GM19452 (cell line): ENCODE data around the gene TOMT.

Experiments used
- ATAC-seq: cut with Tn5 transposase; IDR thresholded peaks from one replicate; pipeline ENCODE4 v1.9.1; 2021; ENCODE audit not compliant: unreplicated experiment

TOMT gene

DNA sequence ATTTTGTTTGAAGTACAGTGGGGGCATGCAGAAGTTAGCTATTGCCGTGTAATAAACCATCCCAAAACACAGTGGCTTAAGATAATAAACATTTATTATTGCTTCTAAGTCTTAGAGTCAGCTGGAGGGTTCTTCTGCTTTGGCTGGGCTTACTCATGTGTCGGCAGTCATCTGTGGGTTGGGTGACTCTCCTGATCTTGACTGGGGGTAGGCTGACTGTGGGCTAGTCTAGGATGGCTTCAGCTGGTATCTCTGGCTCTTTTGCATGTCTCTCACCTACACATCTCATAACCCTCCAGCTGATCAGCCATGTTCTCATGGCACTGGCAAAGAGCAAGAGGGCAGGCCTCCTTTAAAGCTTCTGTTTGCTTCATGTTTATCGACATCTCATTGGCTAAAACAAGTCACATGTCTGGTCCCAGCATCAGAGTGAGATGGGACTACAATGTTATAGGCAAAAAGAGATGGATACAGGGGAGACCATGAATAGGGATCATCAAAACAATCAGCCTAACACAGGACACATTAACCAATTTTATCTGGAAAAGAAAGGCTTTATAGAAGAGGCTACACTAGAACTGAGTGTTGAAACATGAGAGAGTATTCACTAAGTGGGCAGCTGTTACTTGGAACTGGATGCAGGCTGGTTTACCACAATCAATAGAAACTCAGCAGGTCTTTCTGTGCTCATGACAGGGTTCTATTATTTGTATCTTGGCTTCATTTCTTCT is 19.9 kb upstream of the TOMT start:
- ATAC-seq: no peak

DNA sequence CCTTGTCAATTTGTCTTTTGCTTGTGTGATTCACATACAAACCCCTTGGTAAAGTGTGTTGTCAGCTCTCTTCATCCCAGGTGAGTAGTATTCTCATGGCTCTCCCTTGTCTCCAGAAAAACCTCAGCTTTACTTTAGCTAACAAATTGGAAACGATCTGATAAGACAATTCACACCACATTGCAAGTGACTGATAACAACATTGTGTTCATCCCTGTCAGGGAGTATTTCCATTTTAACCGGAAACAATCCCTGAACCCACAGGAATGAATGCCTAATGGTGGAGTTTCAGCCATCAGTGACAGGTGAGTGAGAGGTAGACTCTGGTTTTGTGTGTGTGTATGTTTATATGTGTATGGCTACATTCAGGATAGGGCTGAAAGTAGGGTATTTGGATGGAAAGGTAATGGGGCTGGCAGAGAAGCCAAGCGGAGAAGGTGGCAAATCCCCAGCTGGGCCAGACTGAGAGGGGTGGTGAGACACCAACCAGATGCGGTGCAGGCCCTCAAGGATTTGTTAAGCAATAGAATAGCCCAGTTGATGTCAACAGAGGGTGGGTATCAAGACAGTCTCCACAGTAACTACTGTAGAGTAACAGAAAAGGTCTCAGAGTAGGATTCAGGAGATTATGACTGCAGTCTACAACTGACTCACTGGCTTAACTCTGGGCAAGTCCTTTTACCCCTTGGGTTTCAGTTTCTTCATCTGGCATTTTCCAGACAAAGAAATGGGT is 17.5 kb upstream of the TOMT start:
- ATAC-seq: no peak

DNA sequence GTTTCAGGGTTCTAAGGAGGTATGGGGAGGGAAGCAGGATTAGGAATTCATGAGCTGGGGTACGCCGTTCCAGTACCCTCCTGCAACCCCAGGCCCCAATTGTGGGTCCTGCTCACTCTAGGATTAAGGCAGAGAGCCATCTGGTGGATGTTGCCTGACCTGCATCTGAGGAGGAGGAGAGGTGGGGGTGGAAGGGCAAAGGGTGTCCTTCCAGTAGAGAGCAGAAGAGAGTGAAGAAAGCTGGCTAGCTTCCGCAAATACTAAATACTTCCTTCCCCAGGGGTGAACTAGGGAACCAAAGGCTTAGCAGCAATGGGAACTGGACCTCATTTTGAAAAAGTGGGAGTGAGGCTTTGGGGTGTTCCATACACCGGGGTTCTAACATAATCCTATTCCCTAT is 14.4 kb upstream of the TOMT start:
- no peak for ATAC-seq

DNA sequence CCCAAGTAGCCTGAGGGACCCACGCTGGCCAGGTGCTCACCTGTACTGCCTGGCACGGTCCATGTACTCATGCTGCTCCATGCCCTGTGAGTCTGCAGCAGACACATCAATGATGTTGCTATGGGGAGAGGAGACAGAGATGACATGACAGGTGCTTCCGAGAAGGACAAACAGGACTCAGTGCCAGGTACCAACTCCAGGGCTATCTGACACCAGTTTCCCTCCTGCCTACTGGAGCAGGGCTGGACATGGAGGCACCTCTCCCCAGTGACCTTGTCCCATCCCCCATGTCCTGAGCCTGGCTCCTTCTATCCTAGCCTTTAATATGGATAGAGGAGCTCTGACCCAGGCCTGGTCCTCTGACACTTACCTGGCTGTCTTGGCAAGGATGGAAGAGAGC is 7.0 kb upstream of the TOMT start:
- no peak for ATAC-seq

DNA sequence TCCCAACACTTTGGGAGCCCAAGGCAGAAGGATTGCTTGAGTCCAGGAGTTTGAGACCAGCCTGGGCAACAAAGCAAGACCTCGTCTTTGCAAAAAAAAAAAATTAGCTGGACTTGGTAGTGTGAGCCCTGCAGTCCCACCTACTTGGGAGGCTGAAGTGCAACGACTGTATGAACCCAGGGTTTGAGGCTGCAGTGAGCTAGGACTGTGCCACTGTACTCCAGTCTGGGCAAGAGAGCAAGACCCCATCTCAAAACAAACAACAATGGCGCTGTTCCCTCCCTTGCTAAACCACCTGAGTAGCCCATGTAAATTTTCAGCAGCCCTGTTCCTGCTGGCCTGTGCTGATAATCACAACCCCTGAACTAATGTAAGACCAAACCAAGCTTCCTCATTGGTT is 5.7 kb upstream of the TOMT start:
- no peak for ATAC-seq

DNA sequence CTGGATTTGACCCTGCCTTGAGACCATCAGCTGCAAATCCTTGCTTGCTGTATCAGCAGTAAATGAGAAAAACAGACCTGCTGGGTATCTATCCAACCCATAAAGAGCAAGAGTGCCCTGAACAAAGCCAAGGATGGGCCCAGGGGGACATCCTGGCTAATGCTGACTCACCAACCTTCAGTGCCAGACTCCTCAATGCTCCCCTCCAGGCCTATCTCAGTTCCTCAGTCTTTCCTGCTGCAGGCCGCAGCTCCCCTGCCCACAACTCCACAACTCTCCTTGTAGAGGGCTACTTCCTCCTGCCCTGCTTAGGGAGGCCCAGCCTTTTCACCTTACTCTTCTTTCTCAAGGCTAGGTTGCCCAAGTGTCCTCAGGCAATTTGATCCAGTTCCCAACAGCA is 5.3 kb upstream of the TOMT start:
- ATAC-seq: no peak

DNA sequence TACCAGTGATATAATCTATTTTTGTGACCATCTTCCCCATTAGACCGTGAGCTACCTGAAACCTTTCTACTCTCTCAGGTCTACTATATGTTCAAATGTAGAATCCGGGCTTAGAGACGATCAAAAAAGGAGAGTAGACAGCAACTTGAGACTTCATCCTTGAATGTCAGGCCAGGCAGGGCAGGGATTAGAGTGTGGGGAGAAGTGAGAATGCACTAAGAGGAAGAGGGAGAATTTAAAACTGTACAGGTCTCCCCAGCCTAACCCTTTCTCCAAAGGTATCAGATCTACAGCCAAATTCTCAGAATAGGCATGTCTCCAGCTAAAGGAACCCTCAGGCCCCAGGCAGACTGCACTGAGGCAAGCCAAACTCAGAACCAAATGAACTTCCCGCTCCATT is 3.6 kb upstream of the TOMT start:
- no peak for ATAC-seq

DNA sequence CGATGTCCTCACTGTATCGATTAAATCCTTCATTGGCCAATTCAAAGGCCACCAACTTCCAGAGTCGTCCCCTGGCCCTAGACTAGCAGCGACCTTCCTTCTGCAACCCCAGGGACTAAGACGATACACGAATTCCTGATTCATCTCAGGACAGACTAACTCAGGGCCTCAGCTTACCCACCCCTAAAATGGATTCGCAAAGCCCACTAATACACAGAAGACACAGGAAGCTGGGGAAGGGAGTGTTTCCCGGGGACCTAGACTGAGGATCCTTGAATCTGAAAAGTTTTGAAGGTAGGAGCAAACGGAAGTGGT is 3.1 kb upstream of the TOMT start:
- peak; percentile 8 for ATAC-seq

DNA sequence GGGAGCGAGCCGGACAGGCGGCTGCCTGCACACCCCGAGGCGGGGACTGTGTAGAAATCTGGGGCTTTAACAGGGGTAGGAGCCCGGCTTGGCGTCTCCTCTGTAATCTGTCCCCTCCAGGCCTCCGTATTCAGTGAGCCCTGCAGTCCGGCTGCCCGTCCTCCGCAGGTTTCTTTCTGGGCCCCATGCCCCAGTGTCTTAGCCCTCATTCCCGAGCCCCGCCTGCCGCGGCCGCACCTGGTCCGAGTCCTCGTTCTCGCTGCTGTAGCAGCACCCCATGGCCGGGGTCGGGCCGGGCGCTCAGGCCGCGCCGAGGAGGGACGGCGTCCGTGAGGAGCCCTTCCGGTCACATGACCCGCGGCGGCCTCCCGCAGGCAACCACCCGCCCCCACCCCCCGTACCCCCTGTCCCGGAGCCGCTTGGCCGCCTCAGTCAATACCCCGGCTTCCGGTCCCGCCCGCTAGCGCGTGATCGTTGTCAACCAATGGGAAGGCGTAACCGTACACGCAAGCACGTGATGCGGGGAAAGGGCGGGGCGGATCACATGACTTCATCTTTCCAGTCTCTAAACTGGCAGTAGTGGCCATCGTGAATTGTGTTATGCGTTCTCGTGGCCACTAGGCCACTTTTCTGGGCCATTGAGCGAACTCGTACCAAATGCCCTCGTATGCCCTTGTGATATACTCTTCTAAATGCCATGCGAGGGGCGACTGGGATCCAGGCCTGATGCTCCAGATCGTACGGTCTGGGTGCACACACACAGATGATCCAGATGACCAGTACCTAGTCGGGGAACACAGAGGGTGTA is 2.6 kb upstream of the TOMT start, which contains the start of gene LAMTOR1:
Gene LAMTOR1 (minus strand): TSS at position 352 of the 808 bp plus-strand sequence. CDS start 73 bp downstream, at position 279.
- peak; percentile 87 for ATAC-seq

DNA sequence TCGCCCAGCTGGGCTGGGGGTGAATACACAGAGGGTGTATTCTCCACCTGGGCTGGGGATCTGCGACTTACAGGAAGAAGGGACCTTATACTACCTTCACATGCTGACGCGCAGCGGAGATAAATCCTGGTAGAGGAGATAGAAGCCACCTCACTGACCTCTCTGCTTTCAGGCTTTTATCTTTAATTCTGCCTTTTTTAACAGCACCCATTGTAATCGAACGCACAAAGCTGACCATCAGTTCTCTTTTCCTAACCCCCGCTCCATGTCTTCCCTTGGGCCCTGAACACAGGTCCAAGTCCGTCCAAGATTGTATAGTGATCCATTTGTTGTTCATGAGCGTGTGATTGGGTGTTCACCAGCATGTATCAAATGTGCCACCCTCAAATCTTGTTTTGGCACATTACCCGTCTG is 2.0 kb upstream of the TOMT start:
- no peak for ATAC-seq

DNA sequence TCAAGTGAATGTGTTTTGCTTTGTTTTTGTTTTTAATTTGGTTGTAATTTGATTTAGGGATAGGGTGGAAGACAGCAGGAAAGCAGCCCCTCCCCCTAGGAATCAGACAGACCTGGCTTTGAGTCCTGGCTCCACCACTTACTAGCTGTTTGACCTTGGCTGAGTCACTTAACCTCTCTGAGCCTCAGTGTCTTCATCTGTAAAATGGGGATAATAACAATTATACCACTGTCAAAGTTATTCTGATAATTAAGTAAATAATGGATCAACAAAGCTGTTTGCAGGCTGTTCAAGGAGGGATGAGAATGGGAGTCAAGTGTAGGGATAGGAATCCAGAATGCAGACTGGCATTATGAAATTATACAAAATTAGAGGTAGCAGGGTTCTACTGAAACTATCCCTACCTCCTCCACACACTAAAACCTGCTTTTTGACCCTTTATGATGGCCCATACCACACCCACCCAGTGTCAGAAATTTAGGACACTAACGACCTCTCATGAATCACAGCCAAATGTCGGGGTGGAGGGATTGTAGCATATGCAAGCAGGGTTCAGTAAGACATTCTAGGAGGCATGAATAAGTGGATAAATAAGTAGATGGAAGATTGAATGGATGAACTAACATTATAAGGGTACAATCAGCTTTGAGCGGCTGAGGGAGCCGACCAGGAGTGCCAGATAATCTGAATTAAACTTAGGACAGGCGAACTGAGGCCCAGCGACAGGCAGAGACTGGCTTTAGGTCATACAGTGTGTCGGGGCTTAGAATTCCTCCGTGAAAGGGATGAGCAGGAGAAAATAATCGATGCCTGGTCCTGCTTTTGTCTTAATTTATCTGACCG is 5.8 kb downstream of the TOMT start:
- no peak for ATAC-seq

DNA sequence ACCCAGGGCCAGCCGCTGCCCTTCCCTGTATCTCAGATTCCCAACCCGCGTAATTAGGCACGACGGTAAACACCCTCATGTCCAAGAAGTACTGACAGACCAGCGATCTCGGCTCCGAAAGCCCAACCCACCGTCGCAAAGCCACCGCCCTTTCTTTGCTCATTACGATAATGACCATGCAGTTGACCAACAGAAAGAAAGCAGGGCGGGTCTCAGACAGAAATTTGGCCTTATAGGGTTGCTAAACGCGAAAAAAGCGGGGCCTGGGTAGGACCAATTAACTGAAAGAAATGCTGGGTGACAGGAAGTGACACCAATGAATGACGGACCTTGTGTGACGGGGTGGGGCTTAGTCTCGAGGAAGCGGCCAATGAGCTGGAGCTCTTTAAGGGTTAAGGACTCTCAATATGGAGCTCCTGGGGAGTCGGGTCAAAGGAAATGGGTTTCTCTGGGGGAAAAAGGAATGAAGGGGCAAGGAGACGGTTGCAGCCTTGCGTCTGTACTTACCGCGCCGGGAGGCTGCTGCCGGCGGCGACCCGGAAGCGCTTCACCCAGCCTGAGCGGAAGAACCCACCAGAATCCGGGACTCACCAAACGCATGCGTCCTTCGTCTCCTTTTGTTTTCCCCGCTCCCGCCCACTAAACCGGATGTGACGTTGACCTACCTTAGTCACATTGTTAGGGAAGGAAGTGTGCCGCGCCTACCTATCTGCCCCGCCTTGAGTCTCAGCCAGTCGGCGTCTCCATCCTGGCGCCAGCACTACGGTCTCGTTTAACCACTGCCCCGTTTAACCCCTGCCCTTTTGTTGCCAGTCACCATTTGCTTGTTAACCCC is 6.6 kb downstream of the TOMT start, which contains the start of gene ANAPC15:
Gene ANAPC15 (minus strand): TSS at position 553 of the 835 bp plus-strand sequence. CDS start 1,419 bp downstream, outside the sequence.
- ATAC-seq: peak; percentile 88

DNA sequence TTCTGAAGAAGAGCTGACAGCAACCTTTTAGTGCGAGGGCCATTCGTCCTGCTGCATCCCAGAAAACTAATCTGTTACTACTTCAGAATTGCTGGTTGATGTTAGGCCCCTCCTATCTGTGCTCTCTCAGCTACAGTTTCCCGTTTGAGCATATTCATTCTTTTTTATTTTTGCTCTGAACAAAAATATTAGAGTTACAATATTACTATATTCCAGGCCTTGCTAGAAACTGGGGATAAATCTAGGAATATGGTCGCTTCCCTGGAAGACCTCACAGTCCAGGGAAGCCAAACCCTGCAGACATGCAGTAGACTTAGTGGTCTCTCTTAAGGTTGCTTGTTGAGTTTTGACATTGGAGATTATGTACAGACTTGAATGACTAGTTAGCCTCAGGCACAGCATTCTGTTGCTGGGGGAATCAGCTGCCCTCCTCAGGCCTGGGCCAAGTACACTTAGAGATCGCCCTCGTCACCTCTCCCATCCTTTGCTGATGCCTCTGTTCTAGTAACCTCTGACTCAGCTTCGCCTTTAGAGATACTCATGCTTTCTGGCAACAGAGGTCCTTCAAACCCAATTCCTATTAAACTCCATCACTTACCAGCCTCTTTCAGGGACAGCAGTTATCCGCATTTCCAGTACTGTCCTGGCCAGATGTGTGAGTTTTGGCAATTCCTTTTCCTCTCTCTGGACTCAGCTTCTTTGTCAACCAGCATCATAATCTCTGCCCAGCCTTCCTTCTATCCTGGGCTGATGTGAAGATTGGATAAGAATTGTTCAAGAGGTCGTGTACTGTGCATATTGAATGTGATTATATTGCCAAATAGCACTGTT is 7.5 kb downstream of the TOMT start:
- no peak for ATAC-seq

DNA sequence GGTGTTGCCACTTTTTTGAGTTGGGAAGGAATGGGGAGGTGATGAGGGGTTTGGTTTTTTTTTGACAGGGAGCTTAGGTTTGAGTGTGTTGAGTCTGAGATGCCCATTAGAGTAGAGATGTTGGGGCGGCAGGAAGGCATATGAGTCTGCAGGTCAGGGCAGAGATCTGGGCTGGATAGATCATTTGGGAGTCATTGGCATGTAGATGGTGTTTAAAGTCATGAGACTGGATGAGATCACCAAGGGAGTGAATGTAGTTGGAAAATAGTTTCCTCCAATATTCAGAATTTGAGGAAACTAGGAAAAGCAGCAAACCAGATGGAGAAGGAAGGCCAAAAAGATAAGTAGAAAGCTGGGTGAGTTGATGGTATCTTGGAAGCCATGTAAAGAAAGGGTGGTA is 8.8 kb downstream of the TOMT start:
- no peak for ATAC-seq

DNA sequence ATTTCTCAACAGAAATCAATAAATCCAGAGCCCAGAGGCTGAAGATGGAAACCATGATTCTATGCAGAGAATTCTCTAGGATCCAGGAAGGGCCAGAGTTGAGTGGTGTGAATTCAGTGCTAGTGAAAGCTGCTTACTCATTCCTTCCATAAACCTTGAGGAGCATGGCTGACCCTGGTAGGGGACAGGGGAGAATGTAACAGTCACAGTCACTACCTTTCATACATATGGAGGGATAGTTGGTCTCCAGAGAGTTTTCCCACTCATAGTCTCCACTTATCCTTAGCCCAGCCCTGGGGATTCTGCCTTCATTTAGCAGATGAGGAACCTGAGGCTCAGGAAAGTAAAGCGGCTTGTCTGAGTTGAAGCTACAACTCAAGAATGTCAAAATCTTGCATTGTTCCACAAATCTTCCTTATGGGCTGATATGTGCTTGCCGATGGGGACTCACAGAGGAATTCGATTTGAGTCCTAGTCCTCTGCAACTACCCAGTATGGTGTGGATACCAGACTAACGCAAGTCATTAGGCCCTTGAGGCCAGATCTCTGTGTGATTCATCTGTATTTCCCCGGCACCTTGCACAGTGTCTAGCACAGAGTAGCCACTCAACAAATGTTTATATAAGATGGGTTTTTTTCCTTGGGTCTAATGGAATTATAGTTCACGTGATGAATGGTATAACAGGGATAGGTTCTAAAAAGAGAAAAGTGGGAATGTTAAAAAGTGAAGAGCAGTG is 10.5 kb downstream of the TOMT start:
- no peak for ATAC-seq

DNA sequence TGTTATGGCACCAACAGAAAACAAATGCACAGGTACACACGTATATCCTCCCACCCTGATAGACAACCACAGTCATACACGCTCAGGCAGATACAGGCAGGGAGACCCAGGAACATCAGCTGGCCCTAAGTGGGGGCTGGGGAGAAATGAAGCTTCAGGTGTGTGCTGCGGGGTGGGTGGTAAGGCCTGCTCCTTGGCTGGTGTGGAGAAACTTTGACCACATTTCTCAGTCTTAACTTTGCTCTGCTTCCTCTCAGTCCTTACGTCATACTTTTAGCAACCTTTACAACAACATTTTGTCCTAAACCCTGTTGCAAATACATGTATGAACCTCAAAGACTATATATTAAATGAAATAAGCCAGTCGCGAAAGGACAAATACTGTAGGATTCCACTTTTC is 13.5 kb downstream of the TOMT start:
- no peak for ATAC-seq

DNA sequence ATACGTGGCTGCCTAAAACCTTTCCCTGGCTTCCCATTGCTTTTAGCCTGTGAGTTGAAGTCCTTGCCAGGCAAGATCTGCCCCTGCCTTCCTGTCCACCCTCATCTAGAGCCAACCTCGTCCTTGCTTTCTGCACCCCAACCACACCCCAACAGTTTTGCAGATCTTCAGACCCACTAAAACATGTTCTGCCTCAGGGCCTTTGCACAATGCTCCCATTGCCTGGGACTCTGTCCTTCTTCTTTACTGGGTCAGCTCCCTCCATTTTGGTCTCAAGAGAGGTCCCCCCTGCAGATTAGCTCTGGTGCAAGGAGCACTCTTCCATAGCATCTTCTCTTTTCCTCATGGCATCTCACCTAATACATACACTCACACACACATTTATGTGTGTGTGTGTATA is 15.2 kb downstream of the TOMT start:
- ATAC-seq: no peak

DNA sequence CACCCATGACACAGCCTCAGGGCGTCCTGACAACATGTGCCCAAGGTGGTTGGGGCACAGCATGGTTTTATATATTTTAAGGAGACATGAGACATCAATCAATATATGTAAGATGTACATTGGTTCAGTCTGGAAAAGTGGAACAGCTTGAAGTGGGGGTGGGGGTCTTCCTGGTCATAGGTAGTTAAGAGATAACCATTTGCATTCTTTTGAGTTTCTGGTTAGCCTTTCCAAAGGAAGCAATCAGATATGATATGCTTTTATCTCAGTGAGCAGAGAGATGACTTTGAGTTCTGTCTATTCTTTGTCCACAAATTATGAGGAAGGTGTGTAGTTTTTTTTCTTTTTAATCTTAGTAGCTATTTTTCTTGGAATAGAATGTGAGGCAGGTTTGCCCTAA is 16.9 kb downstream of the TOMT start:
- ATAC-seq: no peak
